ENCODE results near the gene SNX32.

Gene SNX32

DNA sequence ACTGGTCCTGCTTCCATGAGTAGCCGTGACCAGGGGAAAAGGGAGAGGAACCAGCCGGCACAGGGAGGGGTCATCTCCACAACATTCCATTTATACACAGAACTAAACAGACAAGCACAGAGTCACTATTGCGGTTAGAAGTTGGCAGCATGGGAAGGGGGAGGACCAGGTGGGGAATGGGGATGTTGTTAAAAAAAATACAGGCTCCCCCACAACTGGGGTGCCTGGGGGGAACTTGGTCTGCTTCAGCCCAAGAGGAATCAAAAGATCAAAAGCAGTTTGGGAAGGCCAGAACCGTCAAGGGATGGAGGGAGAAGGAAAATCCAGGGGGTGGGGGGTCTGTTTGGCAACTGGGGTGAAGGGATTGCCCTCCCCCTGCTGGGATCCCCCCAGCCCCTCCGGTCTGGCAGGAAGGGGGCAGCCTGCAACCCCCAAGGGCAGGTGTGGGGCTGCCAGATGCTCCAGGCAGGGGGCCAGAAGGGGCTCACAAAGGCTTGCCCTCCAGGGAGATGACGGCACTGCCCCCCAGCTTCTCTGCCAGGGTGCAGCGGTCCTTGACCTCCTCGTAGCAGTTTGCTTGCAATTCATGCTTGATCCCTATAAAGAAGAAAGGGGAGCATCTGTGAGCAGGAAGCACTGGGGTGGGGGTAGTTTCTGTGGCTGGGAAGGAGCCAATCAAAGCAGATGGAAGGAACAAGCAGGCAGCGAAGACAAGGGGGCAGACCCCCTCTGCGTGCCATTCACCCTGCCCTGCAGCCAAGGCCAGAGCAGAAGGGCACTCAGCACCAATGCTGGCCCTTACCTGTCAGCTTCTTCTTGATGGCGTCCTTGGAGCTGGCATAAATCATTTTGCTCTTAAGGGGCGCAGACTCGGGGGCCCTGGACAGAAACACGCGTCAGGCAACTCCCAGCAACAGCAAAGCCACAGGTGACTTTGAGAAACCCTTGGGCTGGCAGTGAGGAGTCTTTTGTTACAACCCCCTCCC lies 21.4 kb downstream of the SNX32 start:
- TF ChIP-seq GATA3 (IDR thresholded peaks at IDR 0.05; ENCODE audit: low read depth, low read length) (no peak), GATA2 (IDR thresholded peaks at IDR 0.05; ENCODE audit: low read depth, low read length) (no peak)

DNA sequence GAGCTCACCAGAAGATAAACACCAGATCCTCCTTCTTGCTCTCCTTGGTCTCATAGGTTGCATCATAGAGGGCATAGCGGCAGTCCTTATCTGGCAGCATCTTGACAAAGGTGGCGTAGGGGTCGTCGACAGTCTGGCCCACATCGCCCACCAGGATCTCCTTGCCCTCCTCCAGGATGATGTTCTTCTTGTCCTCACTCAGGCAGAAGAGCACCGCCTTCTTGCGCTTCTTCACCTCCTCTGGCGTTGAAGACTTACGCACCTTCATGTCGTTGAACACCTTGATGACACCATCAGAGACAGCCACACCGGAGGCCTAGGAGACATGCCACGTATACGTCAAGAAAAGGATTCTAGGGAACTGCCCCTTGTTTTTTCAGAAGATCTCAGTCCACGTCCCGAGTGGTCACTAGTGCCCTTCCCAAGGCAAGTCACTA lies 22.2 kb downstream of the SNX32 start:
- TF ChIP-seq GATA2 (IDR thresholded peaks at IDR 0.05; ENCODE audit: low read depth, low read length) (no peak), GATA3 (IDR thresholded peaks at IDR 0.05; ENCODE audit: low read depth, low read length) (no peak)

DNA sequence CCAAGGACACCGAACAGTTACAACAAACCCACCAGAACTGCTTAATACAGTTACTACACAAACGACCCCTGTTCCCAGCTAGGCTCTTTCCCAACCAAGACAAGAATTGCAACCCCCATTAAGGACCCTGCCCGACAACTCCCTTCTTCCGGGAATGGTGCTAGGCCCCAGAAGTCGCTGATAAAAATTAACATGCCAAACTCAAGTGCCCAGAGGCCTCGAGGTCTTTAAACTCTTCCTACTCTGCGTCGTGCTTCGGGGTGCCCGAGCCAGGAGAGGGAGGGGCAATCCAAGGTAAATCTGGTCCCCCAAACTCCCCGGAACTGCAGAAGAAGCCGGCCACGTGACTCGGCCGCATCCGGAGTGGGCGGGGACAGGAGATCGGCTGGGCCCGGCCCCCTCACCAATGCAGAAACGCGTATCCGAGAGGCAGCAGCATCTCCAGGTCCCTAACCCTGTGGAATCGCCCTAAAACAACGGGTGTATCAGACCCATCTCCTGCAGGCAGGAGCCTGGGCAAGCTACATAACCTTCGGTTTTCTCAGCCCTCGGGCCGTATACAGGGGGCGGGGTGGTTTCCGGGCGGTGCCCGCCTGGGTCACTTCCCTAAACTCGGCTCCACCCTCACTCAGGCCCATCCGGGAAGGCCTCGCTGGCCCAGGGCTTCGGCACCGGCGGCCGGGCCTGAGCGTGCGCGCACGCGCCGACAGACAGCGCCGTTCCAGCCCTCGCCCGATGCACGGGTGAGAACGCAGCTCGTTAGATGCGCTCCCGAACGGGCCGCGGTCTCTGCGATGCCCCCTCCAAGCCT lies 23.1 kb downstream of the SNX32 start:
- no peak for TF ChIP-seq GATA3 (IDR thresholded peaks at IDR 0.05; ENCODE audit: low read depth, low read length)
- TF ChIP-seq GATA2 (IDR thresholded peaks at IDR 0.05; ENCODE audit: low read depth, low read length): no peak

DNA sequence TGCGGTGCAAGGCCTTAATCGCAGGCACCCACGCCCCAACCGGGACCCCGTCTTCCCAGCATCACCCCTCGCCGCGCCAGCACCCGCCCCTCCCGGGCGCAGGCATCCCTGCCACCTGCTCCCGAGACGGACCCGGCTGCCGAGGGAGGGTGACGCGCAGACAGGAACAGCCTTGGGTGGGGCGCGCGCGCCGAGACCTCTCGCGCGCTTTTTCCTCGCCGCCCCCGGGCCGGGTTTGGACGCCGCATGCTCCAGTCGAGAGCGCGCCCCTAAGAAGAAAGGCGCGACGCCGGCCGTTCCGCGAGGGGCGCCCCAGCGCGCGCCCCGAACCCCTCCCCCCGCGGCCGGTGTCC lies 23.7 kb downstream of the SNX32 start:
- TF ChIP-seq GATA3 (IDR thresholded peaks at IDR 0.05; ENCODE audit: low read depth, low read length) (no peak), GATA2 (IDR thresholded peaks at IDR 0.05; ENCODE audit: low read depth, low read length) (no peak)

DNA sequence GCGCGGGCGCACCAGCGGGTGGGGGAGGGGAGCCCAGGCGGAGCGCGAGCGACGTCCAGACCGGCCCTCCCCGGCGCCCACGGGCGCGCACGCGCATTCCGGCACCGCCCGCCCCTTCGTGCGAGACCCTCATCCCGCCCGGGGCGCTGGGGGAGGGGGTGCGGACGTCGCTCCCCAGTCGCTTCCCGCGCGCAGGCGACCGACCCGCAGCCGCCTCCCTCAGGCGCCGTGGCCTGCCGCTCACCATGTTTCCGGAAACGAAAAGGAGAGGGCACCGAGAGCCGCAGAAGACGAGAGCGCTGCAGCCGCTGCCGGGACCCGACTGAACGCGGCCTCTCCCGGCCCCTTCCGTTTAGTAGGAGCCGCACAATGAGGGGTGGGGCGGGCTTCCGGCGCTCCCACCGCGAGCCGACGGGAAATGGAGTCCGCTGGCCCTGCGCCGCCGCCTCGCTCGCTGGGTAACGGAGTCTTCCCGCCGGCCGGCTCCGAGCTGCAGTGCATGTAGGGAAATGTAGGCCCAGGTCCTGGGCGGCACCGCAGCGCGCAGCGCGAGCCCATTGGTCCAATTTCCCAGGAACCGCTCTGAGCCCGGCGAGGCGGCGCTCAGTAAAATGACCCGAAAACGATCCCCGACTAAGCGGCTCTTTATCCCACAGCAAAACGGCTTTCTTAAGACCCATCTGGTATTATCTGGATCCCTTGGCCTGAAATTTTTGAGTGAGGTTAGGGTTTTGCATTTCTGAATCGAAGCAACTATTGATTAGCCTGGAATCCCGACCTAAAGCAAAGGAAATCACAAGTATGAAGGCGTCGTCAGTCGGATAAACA lies 24.3 kb downstream of the SNX32 start, which contains the start of gene CFL1:
CFL1 (minus strand) TSS at position 328 of the 828 bp plus-strand sequence; CDS start at position 247, 81 bp downstream.
- TF ChIP-seq GATA2 (IDR thresholded peaks at IDR 0.05; ENCODE audit: low read depth, low read length) (no peak), GATA3 (IDR thresholded peaks at IDR 0.05; ENCODE audit: low read depth, low read length) (no peak)

DNA sequence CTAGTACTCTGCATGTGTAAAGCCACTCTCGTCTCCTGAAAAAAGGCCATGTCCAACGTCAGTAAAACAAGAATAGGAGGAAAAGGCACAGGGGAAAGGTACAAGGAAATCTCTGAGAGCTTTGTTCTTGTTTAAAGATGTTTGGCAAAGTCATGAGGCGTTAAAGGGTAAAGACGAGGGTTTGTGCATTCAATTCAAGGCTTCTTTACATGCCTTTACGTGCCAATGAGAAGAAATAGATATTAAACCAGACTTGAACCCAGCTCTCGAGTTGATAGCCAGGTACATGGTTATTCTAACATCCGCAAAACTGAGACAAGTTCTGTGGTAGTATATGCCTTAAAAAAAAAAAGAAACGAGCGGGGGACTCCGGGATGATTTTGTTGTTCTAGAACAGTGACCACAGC lies 24.9 kb downstream of the SNX32 start:
- TF ChIP-seq GATA3 (IDR thresholded peaks at IDR 0.05; ENCODE audit: low read depth, low read length) (no peak), GATA2 (IDR thresholded peaks at IDR 0.05; ENCODE audit: low read depth, low read length) (no peak)

DNA sequence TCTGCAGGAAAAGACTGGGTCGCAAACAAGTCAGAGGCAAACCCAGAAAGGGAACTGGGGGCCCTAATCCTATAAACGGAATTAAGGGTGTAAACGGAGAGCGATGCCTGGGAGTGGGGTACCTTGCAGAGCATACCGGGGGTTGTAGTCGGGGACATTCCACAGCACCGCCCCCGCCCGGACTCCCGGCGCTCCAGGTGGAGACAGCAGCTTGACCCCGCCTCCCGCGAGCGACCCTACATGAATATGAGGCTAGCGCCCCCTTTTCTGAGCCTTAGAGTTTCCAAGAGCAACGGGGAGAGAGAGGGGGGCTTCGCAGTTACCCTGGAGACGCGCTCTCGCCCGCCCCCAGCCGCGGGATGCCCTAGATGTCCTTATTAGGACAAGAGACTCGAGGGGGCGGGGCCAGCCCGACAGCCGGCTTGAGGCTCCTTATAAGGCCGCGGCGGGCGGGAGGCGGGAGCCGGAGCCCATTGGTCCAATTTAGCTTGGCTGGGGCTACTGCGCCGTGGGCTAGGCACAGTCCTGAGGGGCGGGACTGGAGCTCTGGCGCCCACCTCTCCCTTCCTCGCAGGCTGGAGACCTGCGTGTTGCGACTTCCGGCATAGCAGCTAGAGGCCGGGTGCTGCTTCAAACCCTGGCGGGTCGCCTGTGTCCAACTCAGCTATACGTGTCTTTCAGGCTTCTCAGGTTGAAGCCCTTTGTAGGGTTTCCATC lies 25.5 kb downstream of the SNX32 start:
- TF ChIP-seq GATA2 (IDR thresholded peaks at IDR 0.05; ENCODE audit: low read depth, low read length): no peak

DNA sequence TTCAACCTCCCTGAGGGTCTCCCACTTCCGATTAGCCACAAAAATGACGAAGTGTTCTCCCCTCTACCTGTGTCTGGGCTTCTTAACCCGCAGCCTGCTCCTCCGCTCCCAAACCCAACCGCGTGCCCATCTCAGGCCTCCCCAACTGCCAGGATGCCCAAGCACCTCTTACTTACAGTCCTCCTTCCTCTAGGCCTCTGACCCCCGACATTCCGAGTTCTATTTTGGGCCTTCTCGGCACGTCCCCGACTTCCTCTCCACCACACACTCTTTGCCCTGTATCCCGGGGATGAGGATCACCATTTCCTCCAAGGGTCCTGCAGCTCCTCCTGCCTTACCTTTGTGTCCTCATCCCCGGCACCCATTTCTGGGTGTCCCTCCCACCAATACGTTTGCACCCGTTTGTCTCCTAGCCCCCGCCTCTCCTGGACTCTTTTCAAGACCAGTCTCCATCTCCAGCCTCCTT lies 26.1 kb downstream of the SNX32 start:
- no peak for TF ChIP-seq GATA3 (IDR thresholded peaks at IDR 0.05; ENCODE audit: low read depth, low read length)
- no peak for TF ChIP-seq GATA2 (IDR thresholded peaks at IDR 0.05; ENCODE audit: low read depth, low read length)

GRCh38 chr11:65860278-65861164 lies 26.8 kb downstream of the SNX32 start, which contains the start of gene MUS81:
Gene MUS81, plus strand, starts transcription at chr11:65860433. Its CDS starts 321 bp downstream, at chr11:65860754.
- TF ChIP-seq GATA3 (IDR thresholded peaks at IDR 0.05; ENCODE audit: low read depth, low read length): no peak
- TF ChIP-seq GATA2 (IDR thresholded peaks at IDR 0.05; ENCODE audit: low read depth, low read length): no peak; the same call in 1 of the 2 replicates

DNA sequence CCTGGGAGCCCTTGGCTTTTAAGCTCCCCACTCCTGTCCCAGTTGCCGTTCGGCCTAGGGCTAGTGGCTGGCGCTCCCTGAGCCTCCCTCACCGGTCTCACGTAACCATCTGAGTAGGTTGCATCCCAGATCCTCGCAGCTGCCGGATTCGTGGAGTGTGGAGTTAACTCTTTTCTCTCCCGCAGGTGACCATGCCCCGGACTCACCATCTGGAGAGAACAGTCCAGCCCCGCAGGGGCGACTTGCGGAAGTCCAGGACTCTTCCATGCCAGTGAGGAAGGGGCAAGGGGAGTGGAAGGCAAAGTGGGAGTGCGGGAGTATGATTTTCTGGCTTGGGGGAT lies 27.4 kb downstream of the SNX32 start:
- TF ChIP-seq GATA3 (IDR thresholded peaks at IDR 0.05; ENCODE audit: low read depth, low read length) (no peak), GATA2 (IDR thresholded peaks at IDR 0.05; ENCODE audit: low read depth, low read length) (no peak)

DNA sequence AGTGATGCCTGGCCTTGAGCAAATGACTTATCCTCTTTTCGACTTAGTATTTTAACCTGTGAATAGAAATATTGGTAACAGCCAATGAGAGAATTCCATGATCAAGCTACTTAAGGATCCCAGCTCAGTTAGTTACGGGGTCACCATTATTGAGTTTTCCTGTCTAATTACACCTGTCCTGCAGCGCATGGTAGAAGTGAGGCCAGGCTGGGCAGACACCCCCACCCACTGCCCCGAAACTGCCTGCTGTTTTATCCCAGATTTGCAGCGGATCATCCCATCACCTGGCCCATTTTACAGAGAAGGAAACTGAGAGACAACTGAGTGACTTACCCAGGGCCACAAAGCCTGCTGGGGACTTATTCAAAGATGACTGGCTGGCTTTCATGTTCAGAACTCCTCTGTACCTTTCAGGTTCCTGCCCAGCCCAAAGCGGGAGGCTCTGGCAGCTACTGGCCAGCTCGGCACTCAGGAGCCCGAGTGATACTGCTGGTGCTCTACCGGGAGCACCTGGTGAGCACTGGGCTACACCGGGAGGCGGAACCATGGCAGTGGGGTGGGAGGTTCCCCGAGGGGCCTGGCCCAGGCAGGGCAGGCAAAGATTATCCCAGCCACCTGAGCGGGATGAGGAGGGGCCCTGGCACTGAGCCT lies 27.9 kb downstream of the SNX32 start:
- TF ChIP-seq GATA3 (IDR thresholded peaks at IDR 0.05; ENCODE audit: low read depth, low read length) (no peak), GATA2 (IDR thresholded peaks at IDR 0.05; ENCODE audit: low read depth, low read length) (no peak)
